Measurements from ENCODE around the gene PLSCR3.

Gene PLSCR3

GRCh38 chr17:7416323-7416722 is 22.0 kb upstream of the PLSCR3 start:
- Histone ChIP-seq H3K9ac (ENCODE audit: low read depth in 1 of 2, low read length in 2 of 2) (no peak overlapping the region), H3K27ac (ENCODE audit: low read depth, low read length) (no peak overlapping the region), H3K36me3 (ENCODE audit: control insufficient read depth in 1 of 2, insufficient read depth in 2 of 2, low read length in 2 of 2) (no peaks in the 10 kb centered on the region), H3K9me3 (ENCODE audit: control insufficient read depth in 1 of 2, low read length in 2 of 2) (no peaks in the 10 kb centered on the region), H3K27me3 (ENCODE audit: control insufficient read depth in 1 of 2, insufficient read depth in 2 of 2, low read length in 2 of 2) (no peaks in the 10 kb centered on the region), H3K4me1 (ENCODE audit: control insufficient read depth in 1 of 2, insufficient read depth in 2 of 2, low read length in 2 of 2) (no peaks in the 10 kb centered on the region), H3K4me3 (ENCODE audit: low read depth in 1 of 2, low read length in 2 of 2) (no peak overlapping the region)

GRCh38 chr17:7415784-7416183 is 21.5 kb upstream of the PLSCR3 start:
- H3K27me3 ChIP-seq (ENCODE audit: control insufficient read depth in 1 of 2, insufficient read depth in 2 of 2, low read length in 2 of 2): no peaks in the 10 kb centered on the region
- H3K9me3 ChIP-seq (ENCODE audit: control insufficient read depth in 1 of 2, low read length in 2 of 2): no peaks in the 10 kb centered on the region

GRCh38 chr17:7414837-7415236 is 20.5 kb upstream of the PLSCR3 start:
- Histone ChIP-seq H3K36me3 (ENCODE audit: control insufficient read depth in 1 of 2, insufficient read depth in 2 of 2, low read length in 2 of 2) (no peaks in the 10 kb centered on the region), H3K4me3 (ENCODE audit: low read depth in 1 of 2, low read length in 2 of 2) (no peak overlapping the region), H3K9me3 (ENCODE audit: control insufficient read depth in 1 of 2, low read length in 2 of 2) (no peaks in the 10 kb centered on the region), H3K4me1 (ENCODE audit: control insufficient read depth in 1 of 2, insufficient read depth in 2 of 2, low read length in 2 of 2) (no peaks in the 10 kb centered on the region), H3K27ac (ENCODE audit: low read depth, low read length) (no peak overlapping the region), H3K27me3 (ENCODE audit: control insufficient read depth in 1 of 2, insufficient read depth in 2 of 2, low read length in 2 of 2) (no peaks in the 10 kb centered on the region), H3K9ac (ENCODE audit: low read depth in 1 of 2, low read length in 2 of 2) (no peak overlapping the region)

More at GRCh38 chr17:7415784-7416183, 21.5 kb upstream of the PLSCR3 start:
- Histone ChIP-seq H3K4me3 (ENCODE audit: low read depth in 1 of 2, low read length in 2 of 2) (no peak overlapping the region), H3K9ac (ENCODE audit: low read depth in 1 of 2, low read length in 2 of 2) (no peak overlapping the region), H3K27ac (ENCODE audit: low read depth, low read length) (no peak overlapping the region), H3K36me3 (ENCODE audit: control insufficient read depth in 1 of 2, insufficient read depth in 2 of 2, low read length in 2 of 2) (no peaks in the 10 kb centered on the region), H3K4me1 (ENCODE audit: control insufficient read depth in 1 of 2, insufficient read depth in 2 of 2, low read length in 2 of 2) (no peaks in the 10 kb centered on the region)

GRCh38 chr17:7413346-7413985 is 19.1 kb upstream of the PLSCR3 start:
- no peak overlapping the region for H3K9ac ChIP-seq (ENCODE audit: low read depth in 1 of 2, low read length in 2 of 2)
- no peak overlapping the region for H3K27ac ChIP-seq (ENCODE audit: low read depth, low read length)
- no peaks in the 10 kb centered on the region for H3K9me3 ChIP-seq (ENCODE audit: control insufficient read depth in 1 of 2, low read length in 2 of 2)
- no peaks in the 10 kb centered on the region for H3K36me3 ChIP-seq (ENCODE audit: control insufficient read depth in 1 of 2, insufficient read depth in 2 of 2, low read length in 2 of 2)
- no peak overlapping the region for H3K4me3 ChIP-seq (ENCODE audit: low read depth in 1 of 2, low read length in 2 of 2)
- peaks cover 0 to 4% of the 10 kb centered on the region in 2 donors for H3K27me3 ChIP-seq (ENCODE audit: control insufficient read depth in 1 of 2, insufficient read depth in 2 of 2, low read length in 2 of 2)
- peaks cover 0 to 4% of the 10 kb centered on the region in 2 donors for H3K4me1 ChIP-seq (ENCODE audit: control insufficient read depth in 1 of 2, insufficient read depth in 2 of 2, low read length in 2 of 2)

DNA sequence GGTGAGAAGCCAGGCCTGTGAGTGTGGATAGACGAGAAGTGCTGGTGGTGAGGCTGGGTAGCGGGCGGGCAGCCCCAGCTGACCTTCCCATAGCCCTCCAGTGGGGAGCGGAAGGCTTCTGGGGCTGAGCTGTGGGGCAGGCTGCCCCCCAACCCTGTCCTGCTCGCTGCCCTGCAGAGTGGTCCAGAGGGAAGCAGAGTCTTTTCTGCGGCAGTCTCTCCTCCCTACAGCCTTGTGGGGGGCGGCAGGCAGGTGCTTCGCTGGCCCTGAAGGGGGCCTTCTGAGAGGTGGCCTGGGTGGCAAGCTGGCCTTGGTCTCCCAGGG is 17.1 kb upstream of the PLSCR3 start:
- no peak overlapping the region for H3K27ac ChIP-seq (ENCODE audit: low read depth, low read length)
- peaks cover 0 to 5% of the 10 kb centered on the region in 2 donors for H3K4me1 ChIP-seq (ENCODE audit: control insufficient read depth in 1 of 2, insufficient read depth in 2 of 2, low read length in 2 of 2)
- no peak overlapping the region for H3K9ac ChIP-seq (ENCODE audit: low read depth in 1 of 2, low read length in 2 of 2)
- H3K4me3 ChIP-seq (ENCODE audit: low read depth in 1 of 2, low read length in 2 of 2): no peak overlapping the region
- H3K27me3 ChIP-seq (ENCODE audit: control insufficient read depth in 1 of 2, insufficient read depth in 2 of 2, low read length in 2 of 2): peaks cover 3 to 4% of the 10 kb centered on the region in 2 donors
- no peaks in the 10 kb centered on the region for H3K36me3 ChIP-seq (ENCODE audit: control insufficient read depth in 1 of 2, insufficient read depth in 2 of 2, low read length in 2 of 2)
- H3K9me3 ChIP-seq (ENCODE audit: control insufficient read depth in 1 of 2, low read length in 2 of 2): no peaks in the 10 kb centered on the region

DNA sequence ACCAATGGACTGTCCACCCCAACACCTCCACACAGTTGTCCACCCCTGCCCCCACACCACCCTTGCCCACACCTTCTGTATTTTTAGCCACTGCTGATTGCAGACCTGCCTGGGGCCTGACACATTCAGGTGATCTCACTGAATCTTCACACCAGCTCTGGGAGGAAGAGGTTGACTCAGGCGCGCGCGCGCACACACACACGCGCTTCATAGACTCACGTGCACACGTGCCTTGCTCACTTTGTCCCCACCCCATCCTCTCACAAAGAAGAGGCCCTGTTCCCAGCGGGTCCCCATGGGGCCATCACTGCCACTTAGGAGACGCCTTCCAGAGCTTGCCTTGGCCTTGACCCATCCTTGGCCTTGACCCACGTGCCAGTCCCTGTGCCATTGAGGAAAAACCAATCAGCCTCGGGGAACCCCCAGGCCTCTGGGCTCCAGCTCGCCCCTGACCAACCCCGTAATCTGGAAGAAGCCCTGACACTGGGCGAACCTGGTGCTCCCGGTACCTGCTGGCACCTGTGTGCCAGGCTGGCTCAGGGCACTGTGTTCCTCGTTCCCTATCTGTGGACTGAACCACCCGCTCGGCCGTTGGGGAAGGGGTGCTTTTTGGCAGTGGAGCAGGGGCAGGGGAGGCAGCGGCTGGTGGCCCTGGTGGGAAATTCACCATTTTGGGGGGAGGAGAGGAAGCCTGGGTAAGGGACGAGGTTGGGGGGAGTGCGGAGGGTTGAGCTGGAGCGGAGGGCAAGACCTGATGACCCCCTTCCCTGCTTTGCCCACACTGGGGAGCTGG is 16.5 kb upstream of the PLSCR3 start:
- H3K36me3 ChIP-seq (ENCODE audit: control insufficient read depth in 1 of 2, insufficient read depth in 2 of 2, low read length in 2 of 2): no peaks in the 10 kb centered on the region
- H3K4me3 ChIP-seq (ENCODE audit: low read depth in 1 of 2, low read length in 2 of 2): no peak overlapping the region
- H3K4me1 ChIP-seq (ENCODE audit: control insufficient read depth in 1 of 2, insufficient read depth in 2 of 2, low read length in 2 of 2): peaks cover 0 to 5% of the 10 kb centered on the region in 2 donors
- H3K27me3 ChIP-seq (ENCODE audit: control insufficient read depth in 1 of 2, insufficient read depth in 2 of 2, low read length in 2 of 2): peaks cover 4 to 8% of the 10 kb centered on the region in 2 donors
- no peak overlapping the region for H3K9ac ChIP-seq (ENCODE audit: low read depth in 1 of 2, low read length in 2 of 2)
- no peak overlapping the region for H3K27ac ChIP-seq (ENCODE audit: low read depth, low read length)
- no peaks in the 10 kb centered on the region for H3K9me3 ChIP-seq (ENCODE audit: control insufficient read depth in 1 of 2, low read length in 2 of 2)

DNA sequence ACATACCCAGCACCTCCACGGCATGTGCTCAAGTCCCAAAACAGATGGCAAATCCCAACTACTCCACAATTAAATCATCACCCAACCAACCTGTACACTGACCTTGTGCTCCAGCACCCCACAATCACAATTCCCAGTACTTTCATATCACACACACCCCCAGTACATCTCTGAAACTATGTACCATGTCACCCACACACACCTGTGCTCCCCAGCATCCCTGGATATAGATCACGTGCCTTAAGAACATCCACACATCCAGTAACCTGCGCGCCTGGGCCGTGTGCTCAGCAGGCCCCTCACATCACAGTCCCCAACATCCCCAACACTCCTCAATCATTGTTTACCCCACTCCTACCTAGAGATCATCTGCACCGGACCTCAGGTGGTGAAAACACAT is 15.4 kb upstream of the PLSCR3 start:
- H3K27me3 ChIP-seq (ENCODE audit: control insufficient read depth in 1 of 2, insufficient read depth in 2 of 2, low read length in 2 of 2): peaks cover 4 to 12% of the 10 kb centered on the region in 2 donors

GRCh38 chr17:7408863-7409262 is 14.5 kb upstream of the PLSCR3 start:
- no peaks in the 10 kb centered on the region for H3K36me3 ChIP-seq (ENCODE audit: control insufficient read depth in 1 of 2, insufficient read depth in 2 of 2, low read length in 2 of 2)

More for the DNA sequence above, 15.4 kb upstream of the PLSCR3 start:
- H3K4me1 ChIP-seq (ENCODE audit: control insufficient read depth in 1 of 2, insufficient read depth in 2 of 2, low read length in 2 of 2): peaks cover 0 to 5% of the 10 kb centered on the region in 2 donors
- no peaks in the 10 kb centered on the region for H3K9me3 ChIP-seq (ENCODE audit: control insufficient read depth in 1 of 2, low read length in 2 of 2)
- no peak overlapping the region for H3K9ac ChIP-seq (ENCODE audit: low read depth in 1 of 2, low read length in 2 of 2)
- no peak overlapping the region for H3K27ac ChIP-seq (ENCODE audit: low read depth, low read length)
- H3K4me3 ChIP-seq (ENCODE audit: low read depth in 1 of 2, low read length in 2 of 2): no peak overlapping the region
- no peaks in the 10 kb centered on the region for H3K36me3 ChIP-seq (ENCODE audit: control insufficient read depth in 1 of 2, insufficient read depth in 2 of 2, low read length in 2 of 2)

DNA sequence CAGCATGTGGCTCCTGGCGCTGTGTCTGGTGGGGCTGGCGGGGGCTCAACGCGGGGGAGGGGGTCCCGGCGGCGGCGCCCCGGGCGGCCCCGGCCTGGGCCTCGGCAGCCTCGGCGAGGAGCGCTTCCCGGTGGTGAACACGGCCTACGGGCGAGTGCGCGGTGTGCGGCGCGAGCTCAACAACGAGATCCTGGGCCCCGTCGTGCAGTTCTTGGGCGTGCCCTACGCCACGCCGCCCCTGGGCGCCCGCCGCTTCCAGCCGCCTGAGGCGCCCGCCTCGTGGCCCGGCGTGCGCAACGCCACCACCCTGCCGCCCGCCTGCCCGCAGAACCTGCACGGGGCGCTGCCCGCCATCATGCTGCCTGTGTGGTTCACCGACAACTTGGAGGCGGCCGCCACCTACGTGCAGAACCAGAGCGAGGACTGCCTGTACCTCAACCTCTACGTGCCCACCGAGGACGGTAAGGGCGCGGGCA is 14.0 kb upstream of the PLSCR3 start:
- no peak overlapping the region for H3K27ac ChIP-seq (ENCODE audit: low read depth, low read length)
- peaks cover under 1 to 5% of the 10 kb centered on the region in 2 donors for H3K4me1 ChIP-seq (ENCODE audit: control insufficient read depth in 1 of 2, insufficient read depth in 2 of 2, low read length in 2 of 2)
- H3K36me3 ChIP-seq (ENCODE audit: control insufficient read depth in 1 of 2, insufficient read depth in 2 of 2, low read length in 2 of 2): no peaks in the 10 kb centered on the region
- H3K4me3 ChIP-seq (ENCODE audit: low read depth in 1 of 2, low read length in 2 of 2): no peak overlapping the region
- peaks cover 4 to 12% of the 10 kb centered on the region in 2 donors for H3K27me3 ChIP-seq (ENCODE audit: control insufficient read depth in 1 of 2, insufficient read depth in 2 of 2, low read length in 2 of 2)
- no peak overlapping the region for H3K9ac ChIP-seq (ENCODE audit: low read depth in 1 of 2, low read length in 2 of 2)
- no peaks in the 10 kb centered on the region for H3K9me3 ChIP-seq (ENCODE audit: control insufficient read depth in 1 of 2, low read length in 2 of 2)

More at GRCh38 chr17:7408863-7409262, 14.5 kb upstream of the PLSCR3 start:
- no peak overlapping the region for H3K4me3 ChIP-seq (ENCODE audit: low read depth in 1 of 2, low read length in 2 of 2)
- H3K9ac ChIP-seq (ENCODE audit: low read depth in 1 of 2, low read length in 2 of 2): no peak overlapping the region
- H3K27ac ChIP-seq (ENCODE audit: low read depth, low read length): no peak overlapping the region
- peaks cover 4 to 12% of the 10 kb centered on the region in 2 donors for H3K27me3 ChIP-seq (ENCODE audit: control insufficient read depth in 1 of 2, insufficient read depth in 2 of 2, low read length in 2 of 2)
- no peaks in the 10 kb centered on the region for H3K9me3 ChIP-seq (ENCODE audit: control insufficient read depth in 1 of 2, low read length in 2 of 2)
- H3K4me1 ChIP-seq (ENCODE audit: control insufficient read depth in 1 of 2, insufficient read depth in 2 of 2, low read length in 2 of 2): peaks cover 0 to 5% of the 10 kb centered on the region in 2 donors

DNA sequence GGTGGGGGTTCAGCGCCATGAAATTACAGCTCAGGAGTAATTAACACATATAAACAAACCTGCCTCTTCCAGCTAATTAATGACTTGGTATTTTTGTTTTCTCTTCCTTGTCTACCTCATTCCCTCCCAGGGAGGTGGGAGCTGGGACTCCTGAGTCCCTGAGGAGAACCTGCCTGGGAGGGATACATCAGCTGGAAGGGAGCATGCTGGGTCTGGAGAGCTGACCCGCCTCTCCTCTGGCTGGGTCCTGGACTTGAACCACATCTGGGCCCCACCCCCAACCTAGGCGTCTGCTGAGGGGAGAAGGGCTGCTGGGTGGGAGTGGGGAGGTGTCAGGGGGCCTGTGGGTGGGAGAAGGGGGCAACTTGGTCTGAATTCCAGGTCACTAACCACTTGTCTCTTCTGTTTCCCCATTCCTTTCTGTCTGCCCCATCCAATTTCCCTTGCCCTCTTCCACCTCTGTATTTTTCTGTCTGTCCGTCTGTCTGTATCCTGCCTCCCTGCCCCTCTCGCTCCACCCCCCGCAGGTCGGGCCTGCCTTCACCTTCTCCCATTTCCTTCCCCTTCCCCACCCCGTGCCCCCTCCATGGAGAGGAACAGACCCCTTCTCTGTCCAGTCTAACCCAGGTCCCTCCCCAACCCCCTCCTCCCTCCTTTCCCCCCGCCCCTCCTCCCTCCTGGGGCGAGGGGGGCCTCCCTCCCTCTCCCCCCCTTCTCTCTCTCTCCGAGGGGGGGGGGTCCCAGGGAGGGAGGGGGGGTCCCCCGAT is 13.3 kb upstream of the PLSCR3 start, which contains the start of gene NLGN2:
TSS of gene NLGN2 (plus strand) at position 361 of the 767 bp plus-strand sequence. CDS start 411 bp downstream, outside the sequence.
- Histone ChIP-seq H3K27ac (ENCODE audit: low read depth, low read length) (no peak within 1 kb of the TSS), H3K4me1 (ENCODE audit: control insufficient read depth in 1 of 2, insufficient read depth in 2 of 2, low read length in 2 of 2) (peaks cover 7 to 10% of the 10 kb centered on the region in 2 donors), H3K9ac (ENCODE audit: low read depth in 1 of 2, low read length in 2 of 2) (no peak within 1 kb of the TSS), H3K27me3 (ENCODE audit: control insufficient read depth in 1 of 2, insufficient read depth in 2 of 2, low read length in 2 of 2) (peaks cover 4 to 12% of the 10 kb centered on the region in 2 donors), H3K36me3 (ENCODE audit: control insufficient read depth in 1 of 2, insufficient read depth in 2 of 2, low read length in 2 of 2) (no peaks in the 10 kb centered on the region), H3K4me3 (ENCODE audit: low read depth in 1 of 2, low read length in 2 of 2) (no peak within 1 kb of the TSS), H3K9me3 (ENCODE audit: control insufficient read depth in 1 of 2, low read length in 2 of 2) (no peaks in the 10 kb centered on the region)
